HepG2 (cell line): ENCODE measurements around the gene RAB6A. TPM values are rescaled to one million over a fixed set of nuclear protein-coding genes. Genes with fewer than 3 reads are reported as not detected.

Source experiments
- CBFB ChIP-seq: sonication (generic); formaldehyde crosslinking; IDR thresholded peaks from 2 replicates; pipeline ENCODE4 v1.4.0; 2020; ENCODE audit warnings: missing genetic modification reagents
- FOSL2 ChIP-seq: sonication (generic); formaldehyde crosslinking; IDR thresholded peaks from 2 replicates; pipeline ENCODE4 v1.4.0; 2020; ENCODE audit warnings: missing genetic modification reagents
- GPN1 ChIP-seq: sonication (generic); formaldehyde crosslinking; IDR thresholded peaks from 2 replicates; pipeline ENCODE4 v1.5.1; 2020; ENCODE audit warnings: missing genetic modification reagents, borderline replicate concordance
- HNF4A ChIP-seq: sonication (generic); formaldehyde crosslinking; IDR thresholded peaks from 2 replicates; pipeline ENCODE4 v1.4.0; 2020; ENCODE audit warnings: missing genetic modification reagents
- PITX1 ChIP-seq: sonication (generic); formaldehyde crosslinking; IDR thresholded peaks from 2 replicates; pipeline ENCODE4 v1.5.1; 2020; ENCODE audit warnings: mild to moderate bottlenecking, missing genetic modification reagents
- RARA ChIP-seq: IDR thresholded peaks from 2 replicates; pipeline ENCODE4 v1.6.1; 2016; ENCODE audit warnings: missing genetic modification reagents, missing compliant biosample characterization
- RFX1 ChIP-seq: fragments of 450-650 bp; IDR thresholded peaks from 2 replicates; pipeline ENCODE4 v1.6.1; 2017
- SAP130 ChIP-seq: IDR thresholded peaks from 2 replicates; pipeline ENCODE4 v1.6.1; 2016; ENCODE audit warnings: low read depth
- ZFP36L1 ChIP-seq: sonication (generic); formaldehyde crosslinking; IDR thresholded peaks from 2 replicates; pipeline ENCODE4 v1.8.0; 2022; ENCODE audit warnings: mild to moderate bottlenecking, missing genetic modification reagents, moderate library complexity
- ZMYM4 ChIP-seq: sonication (generic); formaldehyde crosslinking; IDR thresholded peaks from 2 replicates; pipeline ENCODE4 v1.8.1; 2023; ENCODE audit warnings: mild to moderate bottlenecking, missing genetic modification reagents
- ZNF564 ChIP-seq: sonication (generic); formaldehyde crosslinking; IDR thresholded peaks from 2 replicates; pipeline ENCODE4 v1.8.1; 2023; ENCODE audit warnings: mild to moderate bottlenecking, missing genetic modification reagents
- ZNF841 ChIP-seq: sonication (generic); formaldehyde crosslinking; IDR thresholded peaks from 2 replicates; pipeline ENCODE4 v1.8.1; 2023; ENCODE audit warnings: missing genetic modification reagents, borderline replicate concordance
- polyA plus RNA-seq, 8 experiments: library from polyadenylated mRNA; depleted of rRNA in 3 of 8; stranded (reverse) in 7 of 8; unstranded in 1 of 8; fragments of >200 nt; fragmentation: Illumina TruSeq in 4 of 8; extraction: Trizol in 4 of 8; gene quantifications; 2 replicates each; pipeline versions ENCODE4 v1.2.1 to v1.2.3, GENCODE V29; 2011 to 2016; ENCODE audit warnings: low read depth in 4 of 8, missing spikeins in 1 of 8, mixed read lengths in 1 of 8; ENCODE audit not compliant: insufficient read depth in 1 of 8
- total RNA-seq, 5 experiments: library from RNA; depleted of rRNA; stranded (reverse); fragments of >200 nt; fragmentation: Illumina TruSeq; extraction: Trizol; gene quantifications; 2 replicates each; pipeline ENCODE4 v1.2.3, GENCODE V29; 2016; ENCODE audit warnings: low read depth in 1 of 5
- TF ChIP-seq, protein P1 (sequence below): sonication (generic); formaldehyde crosslinking; IDR thresholded peaks from 2 replicates; pipeline ENCODE4 v1.8.1; 2022; ENCODE audit warnings: low read depth, mild to moderate bottlenecking, missing genetic modification reagents
- TF ChIP-seq, protein P2 (sequence below): sonication (generic); formaldehyde crosslinking; IDR thresholded peaks from 2 replicates; pipeline ENCODE4 v1.5.0; 2020; ENCODE audit warnings: mild to moderate bottlenecking, missing genetic modification reagents, borderline replicate concordance
- TF ChIP-seq, protein P3 (sequence below): IDR thresholded peaks from 2 replicates; pipeline ENCODE4 v1.6.1; 2016; ENCODE audit warnings: low read depth
- TF ChIP-seq, protein P4 (sequence below): sonication (generic); formaldehyde crosslinking; IDR thresholded peaks from 2 replicates; pipeline ENCODE4 v1.5.1; 2020; ENCODE audit warnings: mild to moderate bottlenecking, missing genetic modification reagents, moderate library complexity

Gene RAB6A
- total and polyA plus RNA-seq, 2 of the 13 experiments (the other 11 are each of a cell fraction or from before 2014, with no cell fraction given) = 74.3 to 121 TPM

DNA sequence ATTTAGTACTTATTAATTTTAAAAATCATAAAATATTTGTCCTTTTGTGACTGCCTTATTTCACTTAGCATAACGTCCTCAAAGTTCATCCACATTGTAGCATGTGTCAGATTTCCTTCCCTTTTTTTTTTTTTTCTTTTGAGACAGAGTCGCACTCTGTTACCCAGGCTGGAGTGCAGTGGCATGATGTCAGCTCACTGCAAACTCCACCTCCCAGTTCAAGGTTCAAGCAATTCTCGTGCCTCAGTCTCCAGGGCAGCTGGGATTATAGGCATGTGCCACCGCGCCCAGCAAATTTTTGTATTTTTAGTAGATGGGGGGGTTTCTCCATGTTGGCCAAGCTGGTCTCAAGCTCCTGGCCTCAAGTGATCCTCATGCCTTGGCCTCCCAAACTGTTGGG lies 10.6 kb downstream of the RAB6A start (continued):
- TF ChIP-seq ZFP36L1 (CRISPR knock-in tag) = peak; percentile 23; the same call in 1 of the 2 replicates
- TF ChIP-seq, protein P1, sequence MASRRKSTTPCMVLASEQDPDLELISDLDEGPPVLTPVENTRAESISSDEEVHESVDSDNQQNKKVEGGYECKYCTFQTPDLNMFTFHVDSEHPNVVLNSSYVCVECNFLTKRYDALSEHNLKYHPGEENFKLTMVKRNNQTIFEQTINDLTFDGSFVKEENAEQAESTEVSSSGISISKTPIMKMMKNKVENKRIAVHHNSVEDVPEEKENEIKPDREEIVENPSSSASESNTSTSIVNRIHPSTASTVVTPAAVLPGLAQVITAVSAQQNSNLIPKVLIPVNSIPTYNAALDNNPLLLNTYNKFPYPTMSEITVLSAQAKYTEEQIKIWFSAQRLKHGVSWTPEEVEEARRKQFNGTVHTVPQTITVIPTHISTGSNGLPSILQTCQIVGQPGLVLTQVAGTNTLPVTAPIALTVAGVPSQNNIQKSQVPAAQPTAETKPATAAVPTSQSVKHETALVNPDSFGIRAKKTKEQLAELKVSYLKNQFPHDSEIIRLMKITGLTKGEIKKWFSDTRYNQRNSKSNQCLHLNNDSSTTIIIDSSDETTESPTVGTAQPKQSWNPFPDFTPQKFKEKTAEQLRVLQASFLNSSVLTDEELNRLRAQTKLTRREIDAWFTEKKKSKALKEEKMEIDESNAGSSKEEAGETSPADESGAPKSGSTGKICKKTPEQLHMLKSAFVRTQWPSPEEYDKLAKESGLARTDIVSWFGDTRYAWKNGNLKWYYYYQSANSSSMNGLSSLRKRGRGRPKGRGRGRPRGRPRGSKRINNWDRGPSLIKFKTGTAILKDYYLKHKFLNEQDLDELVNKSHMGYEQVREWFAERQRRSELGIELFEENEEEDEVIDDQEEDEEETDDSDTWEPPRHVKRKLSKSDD (CRISPR knock-in tag) = 0 out of 2 replicates have a peak, but pooled peaks have one; percentile 28
- TF ChIP-seq ZNF564 (CRISPR knock-in tag) = no peak
- TF ChIP-seq HNF4A (CRISPR knock-in tag) = peak; percentile 71
- peak; percentile 62 for TF ChIP-seq SAP130 (CRISPR knock-in tag)
- no peak for TF ChIP-seq CBFB (CRISPR knock-in tag)
- TF ChIP-seq ZNF841 (CRISPR knock-in tag) = no peak
- TF ChIP-seq, protein P2, sequence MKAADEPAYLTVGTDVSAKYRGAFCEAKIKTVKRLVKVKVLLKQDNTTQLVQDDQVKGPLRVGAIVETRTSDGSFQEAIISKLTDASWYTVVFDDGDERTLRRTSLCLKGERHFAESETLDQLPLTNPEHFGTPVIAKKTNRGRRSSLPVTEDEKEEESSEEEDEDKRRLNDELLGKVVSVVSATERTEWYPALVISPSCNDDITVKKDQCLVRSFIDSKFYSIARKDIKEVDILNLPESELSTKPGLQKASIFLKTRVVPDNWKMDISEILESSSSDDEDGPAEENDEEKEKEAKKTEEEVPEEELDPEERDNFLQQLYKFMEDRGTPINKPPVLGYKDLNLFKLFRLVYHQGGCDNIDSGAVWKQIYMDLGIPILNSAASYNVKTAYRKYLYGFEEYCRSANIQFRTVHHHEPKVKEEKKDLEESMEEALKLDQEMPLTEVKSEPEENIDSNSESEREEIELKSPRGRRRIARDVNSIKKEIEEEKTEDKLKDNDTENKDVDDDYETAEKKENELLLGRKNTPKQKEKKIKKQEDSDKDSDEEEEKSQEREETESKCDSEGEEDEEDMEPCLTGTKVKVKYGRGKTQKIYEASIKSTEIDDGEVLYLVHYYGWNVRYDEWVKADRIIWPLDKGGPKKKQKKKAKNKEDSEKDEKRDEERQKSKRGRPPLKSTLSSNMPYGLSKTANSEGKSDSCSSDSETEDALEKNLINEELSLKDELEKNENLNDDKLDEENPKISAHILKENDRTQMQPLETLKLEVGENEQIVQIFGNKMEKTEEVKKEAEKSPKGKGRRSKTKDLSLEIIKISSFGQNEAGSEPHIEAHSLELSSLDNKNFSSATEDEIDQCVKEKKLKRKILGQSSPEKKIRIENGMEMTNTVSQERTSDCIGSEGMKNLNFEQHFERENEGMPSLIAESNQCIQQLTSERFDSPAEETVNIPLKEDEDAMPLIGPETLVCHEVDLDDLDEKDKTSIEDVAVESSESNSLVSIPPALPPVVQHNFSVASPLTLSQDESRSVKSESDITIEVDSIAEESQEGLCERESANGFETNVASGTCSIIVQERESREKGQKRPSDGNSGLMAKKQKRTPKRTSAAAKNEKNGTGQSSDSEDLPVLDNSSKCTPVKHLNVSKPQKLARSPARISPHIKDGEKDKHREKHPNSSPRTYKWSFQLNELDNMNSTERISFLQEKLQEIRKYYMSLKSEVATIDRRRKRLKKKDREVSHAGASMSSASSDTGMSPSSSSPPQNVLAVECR (CRISPR knock-in tag) = 0 out of 2 replicates have a peak, but pooled peaks have one; percentile 13
- TF ChIP-seq RARA (CRISPR knock-in tag) = 0 out of 2 replicates have a peak, but pooled peaks have one; percentile 13
- peak; percentile 42; the same call in 1 of the 2 replicates for TF ChIP-seq PITX1 (CRISPR knock-in tag)
- TF ChIP-seq, protein P3, sequence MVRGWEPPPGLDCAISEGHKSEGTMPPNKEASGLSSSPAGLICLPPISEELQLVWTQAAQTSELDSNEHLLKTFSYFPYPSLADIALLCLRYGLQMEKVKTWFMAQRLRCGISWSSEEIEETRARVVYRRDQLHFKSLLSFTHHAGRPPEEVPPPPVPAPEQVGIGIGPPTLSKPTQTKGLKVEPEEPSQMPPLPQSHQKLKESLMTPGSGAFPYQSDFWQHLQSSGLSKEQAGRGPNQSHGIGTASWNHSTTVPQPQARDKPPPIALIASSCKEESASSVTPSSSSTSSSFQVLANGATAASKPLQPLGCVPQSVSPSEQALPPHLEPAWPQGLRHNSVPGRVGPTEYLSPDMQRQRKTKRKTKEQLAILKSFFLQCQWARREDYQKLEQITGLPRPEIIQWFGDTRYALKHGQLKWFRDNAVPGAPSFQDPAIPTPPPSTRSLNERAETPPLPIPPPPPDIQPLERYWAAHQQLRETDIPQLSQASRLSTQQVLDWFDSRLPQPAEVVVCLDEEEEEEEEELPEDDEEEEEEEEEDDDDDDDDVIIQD (CRISPR knock-in tag) = peak; percentile 11; the same call in 1 of the 2 replicates
- no peak for TF ChIP-seq RFX1
- TF ChIP-seq, protein P4, sequence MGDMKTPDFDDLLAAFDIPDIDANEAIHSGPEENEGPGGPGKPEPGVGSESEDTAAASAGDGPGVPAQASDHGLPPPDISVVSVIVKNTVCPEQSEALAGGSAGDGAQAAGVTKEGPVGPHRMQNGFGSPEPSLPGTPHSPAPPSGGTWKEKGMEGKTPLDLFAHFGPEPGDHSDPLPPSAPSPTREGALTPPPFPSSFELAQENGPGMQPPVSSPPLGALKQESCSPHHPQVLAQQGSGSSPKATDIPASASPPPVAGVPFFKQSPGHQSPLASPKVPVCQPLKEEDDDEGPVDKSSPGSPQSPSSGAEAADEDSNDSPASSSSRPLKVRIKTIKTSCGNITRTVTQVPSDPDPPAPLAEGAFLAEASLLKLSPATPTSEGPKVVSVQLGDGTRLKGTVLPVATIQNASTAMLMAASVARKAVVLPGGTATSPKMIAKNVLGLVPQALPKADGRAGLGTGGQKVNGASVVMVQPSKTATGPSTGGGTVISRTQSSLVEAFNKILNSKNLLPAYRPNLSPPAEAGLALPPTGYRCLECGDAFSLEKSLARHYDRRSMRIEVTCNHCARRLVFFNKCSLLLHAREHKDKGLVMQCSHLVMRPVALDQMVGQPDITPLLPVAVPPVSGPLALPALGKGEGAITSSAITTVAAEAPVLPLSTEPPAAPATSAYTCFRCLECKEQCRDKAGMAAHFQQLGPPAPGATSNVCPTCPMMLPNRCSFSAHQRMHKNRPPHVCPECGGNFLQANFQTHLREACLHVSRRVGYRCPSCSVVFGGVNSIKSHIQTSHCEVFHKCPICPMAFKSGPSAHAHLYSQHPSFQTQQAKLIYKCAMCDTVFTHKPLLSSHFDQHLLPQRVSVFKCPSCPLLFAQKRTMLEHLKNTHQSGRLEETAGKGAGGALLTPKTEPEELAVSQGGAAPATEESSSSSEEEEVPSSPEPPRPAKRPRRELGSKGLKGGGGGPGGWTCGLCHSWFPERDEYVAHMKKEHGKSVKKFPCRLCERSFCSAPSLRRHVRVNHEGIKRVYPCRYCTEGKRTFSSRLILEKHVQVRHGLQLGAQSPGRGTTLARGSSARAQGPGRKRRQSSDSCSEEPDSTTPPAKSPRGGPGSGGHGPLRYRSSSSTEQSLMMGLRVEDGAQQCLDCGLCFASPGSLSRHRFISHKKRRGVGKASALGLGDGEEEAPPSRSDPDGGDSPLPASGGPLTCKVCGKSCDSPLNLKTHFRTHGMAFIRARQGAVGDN (CRISPR knock-in tag) = peak; percentile 45; the same call in 1 of the 2 replicates
- 0 out of 2 replicates have a peak, but pooled peaks have one; percentile 29 for TF ChIP-seq ZMYM4 (CRISPR knock-in tag)
- TF ChIP-seq FOSL2 = peak; percentile 23; the same call in 1 of the 2 replicates
- TF ChIP-seq GPN1 (CRISPR knock-in tag) = no peak
